ENCODE measurements around the gene EHD1.

The EHD1 gene

GRCh38 chr11:64841592-64842365 lies 36.6 kb downstream of the EHD1 start:
- no peak for DNase-seq

- DNase-seq: no peak
Measured at GRCh38 chr11:64839887-64840782, 38.3 kb downstream of the EHD1 start.

GRCh38 chr11:64839335-64839734 lies 39.1 kb downstream of the EHD1 start:
- DNase-seq: no peak

- DNase-seq: no peak
Measured at GRCh38 chr11:64838600-64839334, 39.7 kb downstream of the EHD1 start.

GRCh38 chr11:64837887-64838351 lies 40.5 kb downstream of the EHD1 start:
- DNase-seq: no peak

- DNase-seq: no peak
Measured at GRCh38 chr11:64836448-64837072, 41.9 kb downstream of the EHD1 start.

- DNase-seq: no peak
Measured at GRCh38 chr11:64835616-64836447, 42.6 kb downstream of the EHD1 start.

GRCh38 chr11:64834723-64835615 lies 43.5 kb downstream of the EHD1 start:
- DNase-seq: no peak

GRCh38 chr11:64834031-64834722 lies 44.2 kb downstream of the EHD1 start:
- DNase-seq: no peak

GRCh38 chr11:64833509-64833908 lies 44.9 kb downstream of the EHD1 start:
- DNase-seq: no peak

- DNase-seq: no peak
Measured at GRCh38 chr11:64833198-64833502, 45.3 kb downstream of the EHD1 start.

GRCh38 chr11:64832467-64833197 lies 45.8 kb downstream of the EHD1 start:
- no peak for DNase-seq

GRCh38 chr11:64831411-64831891 lies 47.0 kb downstream of the EHD1 start:
- DNase-seq: no peak

- no peak for DNase-seq
Measured at GRCh38 chr11:64829536-64830251, 48.7 kb downstream of the EHD1 start.

GRCh38 chr11:64827451-64827839 lies 51.0 kb downstream of the EHD1 start:
- no peak for DNase-seq

GRCh38 chr11:64826578-64827450 lies 51.6 kb downstream of the EHD1 start:
- DNase-seq: no peak

- DNase-seq: no peak
Measured at GRCh38 chr11:64826062-64826461, 52.4 kb downstream of the EHD1 start.

All from NCI-H1436 (cell line).